Measurements from ENCODE around the gene FUZ.

The FUZ gene

DNA sequence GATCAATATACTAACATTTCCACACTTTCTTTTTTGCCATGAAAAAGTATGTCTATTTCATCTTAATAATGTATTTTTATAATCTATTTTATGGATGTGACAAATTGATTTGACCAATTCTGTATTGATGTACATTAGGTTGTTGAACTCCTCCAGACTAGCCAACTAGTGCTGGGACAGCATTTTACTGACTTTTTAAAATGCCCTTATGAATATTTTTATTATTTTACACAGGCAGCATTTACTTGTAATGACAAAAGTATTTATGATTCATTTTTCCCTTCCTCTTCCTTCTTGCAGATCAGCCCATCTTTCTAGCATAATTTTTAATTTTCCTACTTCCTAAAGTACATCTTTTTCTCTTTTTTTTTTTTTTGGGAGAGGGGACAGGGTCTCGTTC is 918 bp upstream of the FUZ start:
- Histone ChIP-seq H3K27me3 (ENCODE audit: insufficient read depth, low read length) (no peaks in the 10 kb centered on the region), H3K36me3 (ENCODE audit: control insufficient read depth in 1 of 2, insufficient read depth in 2 of 2, low read length in 2 of 2) (no peaks in the 10 kb centered on the region), H4K8ac (ENCODE audit: low read depth, low read length) (no peak overlapping the region), H2BK120ac (ENCODE audit: insufficient read depth, low read length, poor library complexity) (no peak overlapping the region), H4K12ac (ENCODE audit: low read depth, low read length) (no peak overlapping the region), H3K4me1 (ENCODE audit: control insufficient read depth in 1 of 2, insufficient read depth in 2 of 2, low read length in 2 of 2) (peaks cover 10 to 17% of the 10 kb centered on the region in 2 experiments), H2BK12ac (ENCODE audit: low read length) (no peak overlapping the region), H2BK5ac (ENCODE audit: low read depth, low read length, poor library complexity) (no peak overlapping the region), H3K9ac (ENCODE audit: low read length) (no peak overlapping the region), H3K79me2 (ENCODE audit: control insufficient read depth, insufficient read depth, low read length, poor library complexity) (peaks cover 13% of the 10 kb centered on the region), H3K9me3 (ENCODE audit: insufficient read depth, low read depth, low read length) (no peaks in the 10 kb centered on the region), H3K4ac (ENCODE audit: low read depth, low read length) (no peak overlapping the region), H3K27ac (ENCODE audit: low read depth, low read length) (no peak overlapping the region), H3K4me2 (ENCODE audit: low read length) (no peak overlapping the region), H3K4me3 (ENCODE audit: low read depth, low read length) (no peak overlapping the region), H3K23ac (ENCODE audit: low read length) (no peak overlapping the region), H3K14ac (ENCODE audit: low read length) (no peak overlapping the region), H4K91ac (ENCODE audit: low read depth, low read length) (no peak overlapping the region), H3K18ac (ENCODE audit: low read length) (no peak overlapping the region), H3K79me1 (ENCODE audit: low read length) (peaks cover 20% of the 10 kb centered on the region), H2AFZ (ENCODE audit: insufficient read depth, low read length, poor library complexity) (no peak overlapping the region), H2AK5ac (ENCODE audit: low read length) (no peak overlapping the region)
- no CpG with 5 or more reads among the region's 1 CpG for WGBS (ENCODE audit: extremely low coverage, insufficient coverage, insufficient read length)
- DNase-seq: peak in 1 of 2 donors; percentile 55

DNA sequence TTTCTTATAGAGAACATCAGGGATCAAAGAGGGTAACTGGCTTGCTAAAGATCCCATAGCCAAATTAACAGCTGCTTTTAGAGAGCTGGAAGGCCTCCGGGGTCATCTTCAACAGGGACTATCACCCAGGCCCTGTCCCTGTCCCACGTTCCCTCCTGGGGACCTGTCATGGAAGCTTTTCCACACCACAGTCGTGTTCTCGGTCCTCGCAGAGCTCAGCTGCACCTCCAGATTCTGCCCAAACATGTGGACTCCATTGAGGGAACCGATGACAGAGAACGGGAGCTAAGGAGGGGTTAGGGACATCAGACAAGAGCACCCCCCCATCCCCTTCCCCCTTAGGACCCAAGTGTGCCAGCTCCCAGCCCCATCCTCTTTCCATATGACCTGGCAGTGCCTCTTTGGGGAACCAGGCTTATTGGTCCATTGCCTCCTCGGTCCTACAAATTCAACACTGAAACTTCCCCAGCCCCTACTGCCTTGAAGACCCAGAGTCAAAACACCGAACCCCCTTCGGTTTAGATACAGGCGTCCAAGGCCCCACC is 568 bp downstream of the FUZ start:
- Histone ChIP-seq H2BK12ac (ENCODE audit: low read length) (no peak overlapping the region), H3K23ac (ENCODE audit: low read length) (no peak overlapping the region), H3K36me3 (ENCODE audit: control insufficient read depth in 1 of 2, insufficient read depth in 2 of 2, low read length in 2 of 2) (peaks cover 2 to 4% of the 10 kb centered on the region in 2 experiments), H3K18ac (ENCODE audit: low read length) (peak overlapping the region; percentile 64), H3K4me2 (ENCODE audit: low read length) (peak overlapping the region; percentile 73), H3K9me3 (ENCODE audit: insufficient read depth, low read depth, low read length) (no peaks in the 10 kb centered on the region), H2AK5ac (ENCODE audit: low read length) (peak overlapping the region; percentile 44), H2BK120ac (ENCODE audit: insufficient read depth, low read length, poor library complexity) (peak overlapping the region; percentile 87), H3K27me3 (ENCODE audit: insufficient read depth, low read length) (no peaks in the 10 kb centered on the region), H3K79me2 (ENCODE audit: control insufficient read depth, insufficient read depth, low read length, poor library complexity) (peaks cover 3% of the 10 kb centered on the region), H3K4me3 (ENCODE audit: low read depth, low read length) (peak overlapping the region; percentile 73), H3K9ac (ENCODE audit: low read length) (peak overlapping the region; percentile 17), H3K4ac (ENCODE audit: low read depth, low read length) (peak overlapping the region; percentile 58), H2BK5ac (ENCODE audit: low read depth, low read length, poor library complexity) (peak overlapping the region; percentile 54), H3K79me1 (ENCODE audit: low read length) (peaks cover 12% of the 10 kb centered on the region), H3K4me1 (ENCODE audit: control insufficient read depth in 1 of 2, insufficient read depth in 2 of 2, low read length in 2 of 2) (peaks cover 9 to 16% of the 10 kb centered on the region in 2 experiments), H4K91ac (ENCODE audit: low read depth, low read length) (peak overlapping the region; percentile 84), H4K8ac (ENCODE audit: low read depth, low read length) (peak overlapping the region; percentile 93), H2AFZ (ENCODE audit: insufficient read depth, low read length, poor library complexity) (peak overlapping the region; percentile 94), H3K27ac (ENCODE audit: low read depth, low read length) (no peak overlapping the region), H3K14ac (ENCODE audit: low read length) (peak overlapping the region; percentile 80), H4K12ac (ENCODE audit: low read depth, low read length) (peak overlapping the region; percentile 85)
- no CpG with 5 or more reads among the region's 11 CpGs for WGBS (ENCODE audit: extremely low coverage, insufficient coverage, insufficient read length)
- no peak for DNase-seq

DNA sequence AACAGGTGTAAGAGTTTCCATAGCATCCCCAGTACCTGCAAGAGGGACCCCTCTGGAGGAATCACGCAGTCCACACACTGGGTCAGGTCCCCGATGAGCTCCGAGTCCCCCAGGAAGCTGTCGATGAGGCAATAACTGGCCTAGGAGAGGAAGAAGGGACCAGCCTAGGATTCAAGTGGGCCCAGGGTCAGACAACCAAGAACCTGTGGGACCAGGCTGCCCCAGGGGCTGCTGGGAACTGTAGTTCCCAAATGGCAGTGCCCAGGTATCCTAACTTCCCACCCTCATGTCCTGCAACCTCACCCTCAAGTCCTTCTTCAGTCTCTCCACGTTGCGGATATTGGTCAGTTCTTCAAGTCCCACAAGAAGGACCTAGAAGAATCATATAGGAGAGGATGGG is 1.8 kb downstream of the FUZ start:
- H4K12ac ChIP-seq (ENCODE audit: low read depth, low read length): no peak overlapping the region
- H3K4me2 ChIP-seq (ENCODE audit: low read length): no peak overlapping the region
- peaks cover 3% of the 10 kb centered on the region for H3K79me2 ChIP-seq (ENCODE audit: control insufficient read depth, insufficient read depth, low read length, poor library complexity)
- H3K4me3 ChIP-seq (ENCODE audit: low read depth, low read length): no peak overlapping the region
- H2AFZ ChIP-seq (ENCODE audit: insufficient read depth, low read length, poor library complexity): no peak overlapping the region
- H3K27me3 ChIP-seq (ENCODE audit: insufficient read depth, low read length): no peaks in the 10 kb centered on the region
- no peak for DNase-seq
- H3K9ac ChIP-seq (ENCODE audit: low read length): no peak overlapping the region
- H2AK5ac ChIP-seq (ENCODE audit: low read length): no peak overlapping the region
- H3K23ac ChIP-seq (ENCODE audit: low read length): no peak overlapping the region
- H3K27ac ChIP-seq (ENCODE audit: low read depth, low read length): no peak overlapping the region
- peaks cover 9 to 16% of the 10 kb centered on the region in 2 experiments for H3K4me1 ChIP-seq (ENCODE audit: control insufficient read depth in 1 of 2, insufficient read depth in 2 of 2, low read length in 2 of 2)
- H3K36me3 ChIP-seq (ENCODE audit: control insufficient read depth in 1 of 2, insufficient read depth in 2 of 2, low read length in 2 of 2): peaks cover 8 to 13% of the 10 kb centered on the region in 2 experiments
- H3K79me1 ChIP-seq (ENCODE audit: low read length): peaks cover 12% of the 10 kb centered on the region
- H2BK12ac ChIP-seq (ENCODE audit: low read length): no peak overlapping the region
- H2BK5ac ChIP-seq (ENCODE audit: low read depth, low read length, poor library complexity): no peak overlapping the region
- H4K8ac ChIP-seq (ENCODE audit: low read depth, low read length): no peak overlapping the region
- no peak overlapping the region for H3K18ac ChIP-seq (ENCODE audit: low read length)
- no peak overlapping the region for H3K4ac ChIP-seq (ENCODE audit: low read depth, low read length)
- H3K9me3 ChIP-seq (ENCODE audit: insufficient read depth, low read depth, low read length): no peaks in the 10 kb centered on the region
- H4K91ac ChIP-seq (ENCODE audit: low read depth, low read length): no peak overlapping the region
- H3K14ac ChIP-seq (ENCODE audit: low read length): no peak overlapping the region
- WGBS (ENCODE audit: extremely low coverage, insufficient coverage, insufficient read length): no CpG with 5 or more reads among the region's 6 CpGs
- no peak overlapping the region for H2BK120ac ChIP-seq (ENCODE audit: insufficient read depth, low read length, poor library complexity)

DNA sequence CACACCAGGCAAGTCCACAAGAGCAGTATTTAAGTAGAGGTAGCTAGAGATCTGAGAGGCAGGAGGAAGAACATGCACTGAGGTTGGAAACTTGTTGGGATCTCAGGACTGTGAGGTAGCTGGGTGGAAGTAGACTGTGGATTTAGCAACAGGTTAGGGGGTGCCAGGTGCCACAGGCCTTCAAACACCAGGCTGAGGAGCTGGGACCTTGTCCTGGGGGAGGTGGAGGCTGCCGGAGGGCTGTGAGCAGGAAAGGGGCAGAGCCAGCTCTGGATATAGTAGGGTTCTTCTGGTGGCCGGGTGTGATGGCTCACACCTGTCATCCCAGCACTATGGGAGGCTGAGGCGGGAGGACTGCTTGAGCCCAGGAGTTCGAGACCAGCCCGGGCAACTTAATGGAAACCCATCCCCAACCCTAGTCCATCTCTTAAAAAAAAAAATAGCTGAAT is 3.1 kb downstream of the FUZ start:
- H3K9ac ChIP-seq (ENCODE audit: low read length): no peak overlapping the region
- no peak overlapping the region for H3K4ac ChIP-seq (ENCODE audit: low read depth, low read length)
- no peak overlapping the region for H4K8ac ChIP-seq (ENCODE audit: low read depth, low read length)
- H3K79me1 ChIP-seq (ENCODE audit: low read length): peaks cover 12% of the 10 kb centered on the region
- no peak overlapping the region for H3K4me3 ChIP-seq (ENCODE audit: low read depth, low read length)
- peaks cover 3% of the 10 kb centered on the region for H3K79me2 ChIP-seq (ENCODE audit: control insufficient read depth, insufficient read depth, low read length, poor library complexity)
- no peak overlapping the region for H3K27ac ChIP-seq (ENCODE audit: low read depth, low read length)
- no peak overlapping the region for H3K18ac ChIP-seq (ENCODE audit: low read length)
- no peak overlapping the region for H3K4me2 ChIP-seq (ENCODE audit: low read length)
- no peak overlapping the region for H2AFZ ChIP-seq (ENCODE audit: insufficient read depth, low read length, poor library complexity)
- no peaks in the 10 kb centered on the region for H3K9me3 ChIP-seq (ENCODE audit: insufficient read depth, low read depth, low read length)
- H4K91ac ChIP-seq (ENCODE audit: low read depth, low read length): no peak overlapping the region
- H3K23ac ChIP-seq (ENCODE audit: low read length): no peak overlapping the region
- no CpG with 5 or more reads among the region's 5 CpGs for WGBS (ENCODE audit: extremely low coverage, insufficient coverage, insufficient read length)
- no peak overlapping the region for H4K12ac ChIP-seq (ENCODE audit: low read depth, low read length)
- H3K14ac ChIP-seq (ENCODE audit: low read length): no peak overlapping the region
- no peak overlapping the region for H2AK5ac ChIP-seq (ENCODE audit: low read length)
- H2BK120ac ChIP-seq (ENCODE audit: insufficient read depth, low read length, poor library complexity): no peak overlapping the region
- peaks cover 20 to 24% of the 10 kb centered on the region in 2 experiments for H3K36me3 ChIP-seq (ENCODE audit: control insufficient read depth in 1 of 2, insufficient read depth in 2 of 2, low read length in 2 of 2)
- H2BK12ac ChIP-seq (ENCODE audit: low read length): no peak overlapping the region
- DNase-seq: no peak
- no peak overlapping the region for H2BK5ac ChIP-seq (ENCODE audit: low read depth, low read length, poor library complexity)
- no peaks in the 10 kb centered on the region for H3K27me3 ChIP-seq (ENCODE audit: insufficient read depth, low read length)
- peaks cover 9 to 16% of the 10 kb centered on the region in 2 experiments for H3K4me1 ChIP-seq (ENCODE audit: control insufficient read depth in 1 of 2, insufficient read depth in 2 of 2, low read length in 2 of 2)

All from trophoblast cell (in vitro differentiated cells and primary cell).